Bronchial epithelial cell (primary cell): Measurements from ENCODE around the gene KLHL33. TPM values are rescaled to one million over a fixed set of nuclear protein-coding genes. Genes with fewer than 3 reads are reported as not detected.

Experiments
- DNase-seq: peaks from one replicate; pipeline ENCODE4 v3.0.0-alpha.2; 2010; ENCODE audit warnings: low read depth
- FAIRE-seq: peaks from 2 replicates; lab custom pipeline; 2011; peaks lifted over from hg19 to GRCh38; lab: Jason Lieb, UNC
- H3K27me3 ChIP-seq: 2 replicates; pipeline ENCODE4 v1.5.1; 2011; ENCODE audit warnings: low read length; ENCODE audit not compliant: control insufficient read depth, insufficient read depth
- H3K36me3 ChIP-seq: 2 replicates; pipeline ENCODE4 v1.5.1; 2011; ENCODE audit warnings: low read length; ENCODE audit not compliant: control insufficient read depth, insufficient read depth
- H3K4me3 ChIP-seq: 2 replicates; pipeline ENCODE4 v1.5.1; 2011; ENCODE audit warnings: mild to moderate bottlenecking, low read depth, low read length, control low read depth
- total RNA-seq: library from RNA; depleted of rRNA; stranded (reverse); fragments of >200 nt; gene quantifications from 2 replicates; pipeline ENCODE4 v1.2.1, GENCODE V29; 2014
- TF ChIP-seq, protein P1 (sequence below): IDR thresholded peaks from 2 replicates; pipeline ENCODE4 v1.5.1; 2011; ENCODE audit warnings: mild to moderate bottlenecking, moderate library complexity, low read length, control low read depth, inconsistent platforms; ENCODE audit not compliant: insufficient read depth, severe bottlenecking

The KLHL33 gene
- total RNA-seq, 1 donor from 2014 or later = not detected

GRCh38 chr14:20429801-20430669, 5.9 kb downstream of the KLHL33 start:
- Histone ChIP-seq H3K36me3 (no peaks in the 10 kb centered on the region), H3K4me3 (no peak overlapping the region), H3K27me3 (no peaks in the 10 kb centered on the region)
- TF ChIP-seq, protein P1, sequence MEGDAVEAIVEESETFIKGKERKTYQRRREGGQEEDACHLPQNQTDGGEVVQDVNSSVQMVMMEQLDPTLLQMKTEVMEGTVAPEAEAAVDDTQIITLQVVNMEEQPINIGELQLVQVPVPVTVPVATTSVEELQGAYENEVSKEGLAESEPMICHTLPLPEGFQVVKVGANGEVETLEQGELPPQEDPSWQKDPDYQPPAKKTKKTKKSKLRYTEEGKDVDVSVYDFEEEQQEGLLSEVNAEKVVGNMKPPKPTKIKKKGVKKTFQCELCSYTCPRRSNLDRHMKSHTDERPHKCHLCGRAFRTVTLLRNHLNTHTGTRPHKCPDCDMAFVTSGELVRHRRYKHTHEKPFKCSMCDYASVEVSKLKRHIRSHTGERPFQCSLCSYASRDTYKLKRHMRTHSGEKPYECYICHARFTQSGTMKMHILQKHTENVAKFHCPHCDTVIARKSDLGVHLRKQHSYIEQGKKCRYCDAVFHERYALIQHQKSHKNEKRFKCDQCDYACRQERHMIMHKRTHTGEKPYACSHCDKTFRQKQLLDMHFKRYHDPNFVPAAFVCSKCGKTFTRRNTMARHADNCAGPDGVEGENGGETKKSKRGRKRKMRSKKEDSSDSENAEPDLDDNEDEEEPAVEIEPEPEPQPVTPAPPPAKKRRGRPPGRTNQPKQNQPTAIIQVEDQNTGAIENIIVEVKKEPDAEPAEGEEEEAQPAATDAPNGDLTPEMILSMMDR = no peak
- DNase-seq (no peak), FAIRE-seq (no peak)

- no peak overlapping the region for H3K4me3 ChIP-seq
- no peaks in the 10 kb centered on the region for H3K27me3 ChIP-seq
- FAIRE-seq (no peak), DNase-seq (no peak)
- no peaks in the 10 kb centered on the region for H3K36me3 ChIP-seq
- TF ChIP-seq, protein P1 = no peak
Observed at GRCh38 chr14:20428802-20429201, 7.2 kb downstream of the KLHL33 start.

- Histone ChIP-seq H3K27me3 (no peaks in the 10 kb centered on the region), H3K4me3 (no peak overlapping the region), H3K36me3 (no peaks in the 10 kb centered on the region)
- no peak for FAIRE-seq
- TF ChIP-seq, protein P1 = no peak
- no peak for DNase-seq
Observed at GRCh38 chr14:20428010-20428365, 8.0 kb downstream of the KLHL33 start.

GRCh38 chr14:20427231-20428009, 8.5 kb downstream of the KLHL33 start:
- Histone ChIP-seq H3K4me3 (no peak overlapping the region), H3K36me3 (no peaks in the 10 kb centered on the region), H3K27me3 (no peaks in the 10 kb centered on the region)
- DNase-seq (peak; percentile 70), FAIRE-seq (no peak)
- TF ChIP-seq, protein P1 = no peak

DNA sequence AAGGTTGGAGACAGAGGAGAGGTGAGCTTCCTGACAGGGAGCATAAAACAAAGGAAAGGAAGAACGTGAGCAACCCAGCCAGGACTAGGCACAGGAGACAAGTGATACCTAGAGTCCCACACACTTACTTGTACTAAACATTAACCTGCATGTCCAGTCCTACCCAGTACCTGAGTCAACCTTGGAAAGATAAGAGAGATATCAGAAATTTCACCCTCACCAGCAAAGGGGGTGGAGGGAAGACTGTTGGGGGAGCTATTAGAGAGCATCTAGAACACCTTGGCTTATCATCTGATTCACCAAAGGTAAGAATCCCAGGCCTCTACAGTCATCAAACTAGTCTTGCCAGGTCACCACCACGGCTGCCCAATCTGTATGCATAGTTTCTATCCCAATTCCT, 11.1 kb downstream of the KLHL33 start:
- TF ChIP-seq, protein P1 = no peak
- Histone ChIP-seq H3K27me3 (no peaks in the 10 kb centered on the region), H3K36me3 (no peaks in the 10 kb centered on the region), H3K4me3 (no peak overlapping the region)
- DNase-seq = no peak
- FAIRE-seq = no peak
